ENCODE data around the gene TIMELESS.

- TF ChIP-seq CTCF (IDR thresholded peaks at IDR 0.05) (peak in 2 of 4 experiments; percentile 26 to 33), POLR2A (IDR thresholded peaks at IDR 0.05) (peak; percentile 33 to 74)
Observed at GRCh38 chr12:56448860-56449621, at the start of gene TIMELESS.
